ENCODE measurements around the gene MSLN. TPM values are rescaled to one million over a fixed set of nuclear protein-coding genes. Genes with fewer than 3 reads are reported as not detected.

MSLN gene
- total RNA-seq, 1 donor from 2014 or later, result 0.77 TPM

GRCh38 chr16:766820-767640 lies 6.5 kb downstream of the MSLN start:
- TF ChIP-seq, protein P1, sequence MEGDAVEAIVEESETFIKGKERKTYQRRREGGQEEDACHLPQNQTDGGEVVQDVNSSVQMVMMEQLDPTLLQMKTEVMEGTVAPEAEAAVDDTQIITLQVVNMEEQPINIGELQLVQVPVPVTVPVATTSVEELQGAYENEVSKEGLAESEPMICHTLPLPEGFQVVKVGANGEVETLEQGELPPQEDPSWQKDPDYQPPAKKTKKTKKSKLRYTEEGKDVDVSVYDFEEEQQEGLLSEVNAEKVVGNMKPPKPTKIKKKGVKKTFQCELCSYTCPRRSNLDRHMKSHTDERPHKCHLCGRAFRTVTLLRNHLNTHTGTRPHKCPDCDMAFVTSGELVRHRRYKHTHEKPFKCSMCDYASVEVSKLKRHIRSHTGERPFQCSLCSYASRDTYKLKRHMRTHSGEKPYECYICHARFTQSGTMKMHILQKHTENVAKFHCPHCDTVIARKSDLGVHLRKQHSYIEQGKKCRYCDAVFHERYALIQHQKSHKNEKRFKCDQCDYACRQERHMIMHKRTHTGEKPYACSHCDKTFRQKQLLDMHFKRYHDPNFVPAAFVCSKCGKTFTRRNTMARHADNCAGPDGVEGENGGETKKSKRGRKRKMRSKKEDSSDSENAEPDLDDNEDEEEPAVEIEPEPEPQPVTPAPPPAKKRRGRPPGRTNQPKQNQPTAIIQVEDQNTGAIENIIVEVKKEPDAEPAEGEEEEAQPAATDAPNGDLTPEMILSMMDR (conservative IDR thresholded peaks at IDR 0.05), result no peak
- H3K36me3 Mint-ChIP-seq, result no peaks in the 10 kb centered on the region
- H3K4me1 Mint-ChIP-seq (ENCODE audit: unreplicated experiment), result no peaks in the 10 kb centered on the region
- DNase-seq (ENCODE audit: extremely low spot score, unreplicated experiment), result no peak
- H3K27me3 Mint-ChIP-seq, result no peaks in the 10 kb centered on the region
- no peak overlapping the region for H3K4me3 Mint-ChIP-seq
- H3K9me3 Mint-ChIP-seq, result no peaks in the 10 kb centered on the region
- H3K27ac Mint-ChIP-seq, result no peak overlapping the region

GRCh38 chr16:767743-768235 lies 7.3 kb downstream of the MSLN start:
- no peaks in the 10 kb centered on the region for H3K9me3 Mint-ChIP-seq
- TF ChIP-seq, protein P1 (conservative IDR thresholded peaks at IDR 0.05), result no peak

DNA sequence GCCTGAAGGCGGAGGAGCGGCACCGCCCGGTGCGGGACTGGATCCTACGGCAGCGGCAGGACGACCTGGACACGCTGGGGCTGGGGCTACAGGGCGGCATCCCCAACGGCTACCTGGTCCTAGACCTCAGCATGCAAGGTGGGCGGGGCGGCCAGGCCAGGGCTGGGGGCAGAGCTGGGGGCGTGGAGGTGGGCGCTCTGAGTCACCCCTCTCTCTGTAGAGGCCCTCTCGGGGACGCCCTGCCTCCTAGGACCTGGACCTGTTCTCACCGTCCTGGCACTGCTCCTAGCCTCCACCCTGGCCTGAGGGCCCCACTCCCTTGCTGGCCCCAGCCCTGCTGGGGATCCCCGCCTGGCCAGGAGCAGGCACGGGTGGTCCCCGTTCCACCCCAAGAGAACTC lies 7.9 kb downstream of the MSLN start:
- Mint-ChIP-seq H3K4me1 (ENCODE audit: unreplicated experiment) (no peaks in the 10 kb centered on the region), H3K27me3 (no peaks in the 10 kb centered on the region), H3K27ac (no peak overlapping the region), H3K4me3 (no peak overlapping the region), H3K9me3 (no peaks in the 10 kb centered on the region), H3K36me3 (no peaks in the 10 kb centered on the region)
- TF ChIP-seq, protein P1 (conservative IDR thresholded peaks at IDR 0.05), result no peak
- no peak for DNase-seq (ENCODE audit: extremely low spot score, unreplicated experiment)

More at GRCh38 chr16:767743-768235, 7.3 kb downstream of the MSLN start:
- Mint-ChIP-seq H3K36me3 (no peaks in the 10 kb centered on the region), H3K27ac (no peak overlapping the region), H3K27me3 (no peaks in the 10 kb centered on the region), H3K4me3 (no peak overlapping the region), H3K4me1 (ENCODE audit: unreplicated experiment) (no peaks in the 10 kb centered on the region)
- no peak for DNase-seq (ENCODE audit: extremely low spot score, unreplicated experiment)

GRCh38 chr16:769184-769784 lies 8.8 kb downstream of the MSLN start:
- H3K9me3 Mint-ChIP-seq, result no peaks in the 10 kb centered on the region
- no peak overlapping the region for H3K27ac Mint-ChIP-seq
- H3K36me3 Mint-ChIP-seq, result no peaks in the 10 kb centered on the region
- DNase-seq (ENCODE audit: extremely low spot score, unreplicated experiment), result no peak
- TF ChIP-seq, protein P1 (conservative IDR thresholded peaks at IDR 0.05), result no peak
- H3K27me3 Mint-ChIP-seq, result no peaks in the 10 kb centered on the region
- H3K4me3 Mint-ChIP-seq, result no peak overlapping the region
- no peaks in the 10 kb centered on the region for H3K4me1 Mint-ChIP-seq (ENCODE audit: unreplicated experiment)

- H3K4me1 Mint-ChIP-seq (ENCODE audit: unreplicated experiment), result no peaks in the 10 kb centered on the region
Observed at GRCh38 chr16:769934-770333, 9.4 kb downstream of the MSLN start.

More at GRCh38 chr16:769934-770333, 9.4 kb downstream of the MSLN start:
- DNase-seq (ENCODE audit: extremely low spot score, unreplicated experiment), result no peak
- Mint-ChIP-seq H3K9me3 (no peaks in the 10 kb centered on the region), H3K27ac (no peak overlapping the region), H3K4me3 (no peak overlapping the region), H3K27me3 (no peaks in the 10 kb centered on the region), H3K36me3 (no peaks in the 10 kb centered on the region)
- TF ChIP-seq, protein P1 (conservative IDR thresholded peaks at IDR 0.05), result no peak
